Fibroblast of skin of right quadriceps (primary cell): ENCODE measurements around the gene CORO2A.

Source experiments
- DNase-seq: peaks from one replicate; pipeline ENCODE4 v3.0.0-alpha.2; 2013

CORO2A gene

GRCh38 chr9:98164912-98165311 is 27.5 kb downstream of the CORO2A start:
- DNase-seq: no peak

GRCh38 chr9:98162613-98163012 is 29.8 kb downstream of the CORO2A start:
- DNase-seq: no peak

- DNase-seq: no peak
These were observed 30.6 kb downstream of the CORO2A start for GRCh38 chr9:98161851-98162250.

GRCh38 chr9:98159790-98160189 is 32.6 kb downstream of the CORO2A start:
- DNase-seq: no peak

- DNase-seq: no peak
These were observed 33.1 kb downstream of the CORO2A start for GRCh38 chr9:98159301-98159700.

GRCh38 chr9:98158071-98158831 is 34.2 kb downstream of the CORO2A start:
- no peak for DNase-seq

- no peak for DNase-seq
These were observed 35.1 kb downstream of the CORO2A start for GRCh38 chr9:98157372-98157771.

GRCh38 chr9:98154678-98155077 is 37.8 kb downstream of the CORO2A start:
- no peak for DNase-seq

GRCh38 chr9:98152526-98152925 is 39.9 kb downstream of the CORO2A start:
- no peak for DNase-seq

GRCh38 chr9:98150721-98151120 is 41.7 kb downstream of the CORO2A start:
- no peak for DNase-seq

GRCh38 chr9:98150164-98150563 is 42.3 kb downstream of the CORO2A start:
- DNase-seq: no peak

- DNase-seq: no peak
These were observed 43.0 kb downstream of the CORO2A start for GRCh38 chr9:98149422-98149821.

- DNase-seq: no peak
These were observed 44.0 kb downstream of the CORO2A start for GRCh38 chr9:98148486-98148885.

GRCh38 chr9:98147582-98147981 is 44.9 kb downstream of the CORO2A start:
- DNase-seq: no peak

GRCh38 chr9:98146101-98146991 is 46.1 kb downstream of the CORO2A start:
- peak; percentile 4 for DNase-seq

GRCh38 chr9:98144631-98145030 is 47.8 kb downstream of the CORO2A start:
- DNase-seq: no peak

- no peak for DNase-seq
These were observed 48.4 kb downstream of the CORO2A start for GRCh38 chr9:98144076-98144475.

- no peak for DNase-seq
These were observed 49.4 kb downstream of the CORO2A start for GRCh38 chr9:98142925-98143481.

GRCh38 chr9:98142182-98142907 is 50.1 kb downstream of the CORO2A start:
- no peak for DNase-seq

GRCh38 chr9:98140503-98140902 is 51.9 kb downstream of the CORO2A start:
- DNase-seq: no peak

GRCh38 chr9:98136489-98136888 is 55.9 kb downstream of the CORO2A start:
- DNase-seq: no peak

GRCh38 chr9:98135938-98136337 is 56.5 kb downstream of the CORO2A start:
- DNase-seq: no peak

GRCh38 chr9:98135558-98135934 is 56.9 kb downstream of the CORO2A start:
- DNase-seq: no peak
